ENCODE data around the gene CACNA2D4.

CACNA2D4 gene

DNA sequence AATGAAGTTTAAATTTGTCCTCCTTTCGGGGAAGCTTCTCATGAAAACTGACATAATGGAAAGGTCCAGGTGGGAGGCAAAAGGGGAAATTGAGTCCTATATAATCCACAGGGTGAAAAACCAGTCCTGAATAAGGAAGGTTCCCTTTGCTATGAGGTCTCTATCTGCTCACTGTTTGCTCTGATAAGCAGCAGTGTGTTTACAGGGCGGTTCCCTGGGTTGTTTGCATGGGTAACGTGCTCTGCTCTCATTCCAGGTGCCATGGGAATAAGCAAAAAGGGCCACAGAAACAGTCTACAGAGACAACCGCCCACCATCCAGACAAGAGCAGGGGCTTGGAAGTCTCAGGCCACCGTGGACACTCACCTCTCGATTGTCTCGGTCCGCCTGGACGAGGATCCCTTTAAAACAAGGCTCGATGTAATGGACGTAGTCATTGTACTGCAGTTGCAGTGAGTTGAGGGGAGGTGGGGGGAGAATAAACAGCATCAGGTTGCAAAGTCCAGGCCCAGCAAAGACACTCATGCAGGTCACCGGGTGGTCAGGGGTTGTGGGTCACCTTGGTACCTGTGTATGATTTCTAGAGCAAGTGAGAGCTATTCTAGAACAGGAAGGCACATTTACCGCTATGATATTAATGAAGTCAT, 32.7 kb downstream of the CACNA2D4 start:
- no peak for DNase-seq

- no peak for DNase-seq
These were observed 33.3 kb downstream of the CACNA2D4 start for GRCh38 chr12:1885082-1885596.

DNA sequence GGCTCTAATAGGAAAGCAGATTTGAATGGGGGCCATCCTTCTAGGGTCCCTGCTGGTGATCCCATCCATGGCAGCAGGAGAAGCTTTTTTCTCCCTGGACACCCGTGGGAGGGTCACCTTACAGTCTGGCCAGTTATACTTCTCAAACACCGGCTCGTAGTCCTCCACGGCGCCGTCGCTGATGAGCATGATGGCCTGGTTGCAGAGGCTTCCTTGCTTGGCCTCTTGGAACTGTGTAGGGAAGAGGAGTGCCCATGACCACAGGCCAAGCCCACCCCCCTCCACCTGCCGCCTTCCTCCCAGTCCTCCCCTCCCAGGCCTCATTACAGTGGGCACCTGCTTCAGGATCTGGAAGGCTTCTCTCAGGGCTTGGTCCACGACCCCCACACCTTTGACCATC, 33.8 kb downstream of the CACNA2D4 start:
- no peak for DNase-seq

GRCh38 chr12:1883513-1883912, 34.9 kb downstream of the CACNA2D4 start:
- DNase-seq: no peak

DNA sequence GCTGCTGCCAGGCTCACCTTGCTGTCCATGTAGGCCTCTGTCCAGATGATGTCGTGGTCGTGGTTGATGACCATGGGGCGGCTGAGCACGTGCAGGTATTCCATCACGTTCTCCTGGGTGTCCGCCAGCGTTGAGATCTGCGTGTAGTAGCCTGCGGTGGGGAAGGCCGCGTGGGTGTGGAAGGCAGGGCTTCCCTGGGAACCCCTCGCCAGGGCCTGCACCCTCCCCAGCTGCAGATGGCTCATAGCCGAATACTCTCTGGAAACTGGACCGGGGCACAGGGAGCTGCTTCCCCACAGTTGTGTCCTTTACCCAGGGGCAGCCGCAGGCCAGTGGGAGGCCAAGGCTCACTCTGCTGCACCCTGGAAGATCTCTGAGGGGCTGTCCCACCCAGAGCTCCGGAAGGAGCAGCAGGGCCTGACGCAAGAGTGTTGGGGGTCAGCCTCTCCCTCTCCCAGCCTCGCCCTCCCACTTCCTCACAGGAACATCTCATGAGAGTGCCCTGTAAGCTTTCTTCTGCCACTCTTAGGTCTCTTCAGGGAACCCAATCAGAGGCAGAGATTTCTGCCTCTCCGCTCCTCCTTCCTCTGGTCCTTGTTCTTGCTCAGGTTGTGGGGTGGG, 35.5 kb downstream of the CACNA2D4 start:
- no peak for DNase-seq

GRCh38 chr12:1882405-1882804, 36.0 kb downstream of the CACNA2D4 start:
- DNase-seq: no peak

- DNase-seq: no peak
These were observed 36.5 kb downstream of the CACNA2D4 start for GRCh38 chr12:1881936-1882335.

DNA sequence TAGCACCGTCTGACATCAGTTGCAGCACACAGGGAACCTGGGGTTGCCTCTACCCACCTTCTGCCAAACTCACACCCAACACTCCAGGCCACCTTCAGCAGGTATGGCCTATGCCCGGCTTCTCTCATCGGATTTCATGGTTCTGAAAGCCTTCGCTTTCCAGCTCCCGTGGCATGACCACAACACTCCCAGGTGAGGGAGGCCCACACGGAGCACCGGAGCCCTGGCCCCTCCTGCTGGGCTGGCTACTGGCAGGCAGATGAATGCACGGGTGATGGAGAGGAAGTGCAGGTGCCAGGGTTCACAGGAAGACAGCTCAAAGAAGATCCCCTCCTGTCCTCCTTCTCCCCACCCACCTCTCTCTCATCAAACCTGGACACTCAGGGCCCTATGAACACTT, 37.2 kb downstream of the CACNA2D4 start:
- DNase-seq: no peak

DNA sequence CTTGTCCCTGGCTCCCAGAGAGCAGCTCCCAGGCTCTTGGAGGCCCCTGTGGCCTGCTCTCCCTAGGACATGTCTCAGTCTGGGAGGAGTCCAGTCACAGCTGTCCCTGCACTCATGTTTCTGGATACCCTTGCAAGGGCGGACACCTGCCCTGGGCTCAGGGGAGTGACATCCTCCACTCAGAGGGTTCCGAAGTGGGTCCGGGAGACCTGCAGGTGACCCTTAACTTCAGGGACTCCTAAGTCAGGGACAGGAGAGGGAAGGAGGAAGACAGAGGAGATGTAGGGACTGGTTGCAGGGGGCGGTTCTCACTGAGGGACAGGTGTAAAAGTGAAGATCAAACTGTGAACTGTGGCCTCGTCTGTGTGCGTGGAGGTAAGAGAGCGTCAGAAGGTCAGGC, 37.6 kb downstream of the CACNA2D4 start:
- DNase-seq: no peak

DNA sequence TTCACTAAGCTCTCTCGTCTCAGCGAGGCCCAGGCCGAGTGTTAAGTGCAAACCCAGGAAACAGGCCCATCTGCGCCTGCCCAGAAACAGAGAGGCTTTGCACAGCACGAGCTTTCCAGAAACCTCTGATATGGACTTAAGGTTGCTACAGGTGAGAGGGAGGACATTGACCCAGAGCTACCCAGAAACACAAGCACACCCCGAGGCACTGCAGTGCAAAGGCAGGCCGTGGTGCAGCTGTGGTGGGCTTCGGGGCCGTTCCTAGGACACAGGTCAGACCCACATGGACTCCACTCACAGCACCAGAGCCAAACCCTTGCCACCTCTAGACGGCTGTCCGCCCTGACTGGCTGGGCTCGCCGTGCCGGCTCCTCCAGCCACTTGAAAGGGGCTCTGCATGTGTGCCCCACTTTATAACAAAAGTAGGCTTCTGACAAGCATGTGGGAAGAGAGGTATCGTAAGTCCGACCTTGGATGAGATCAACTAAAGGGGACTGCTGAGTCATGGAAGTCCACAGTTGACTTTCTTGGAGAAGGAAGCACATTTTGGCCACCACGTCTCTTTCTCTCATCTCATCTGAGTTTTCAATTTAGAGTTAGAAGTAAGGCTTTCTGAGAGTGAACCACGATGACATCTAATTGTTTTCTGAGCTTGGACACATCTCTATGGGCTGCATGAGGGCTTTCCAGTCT, 38.2 kb downstream of the CACNA2D4 start:
- DNase-seq: no peak

- DNase-seq: no peak
These were observed 38.8 kb downstream of the CACNA2D4 start for GRCh38 chr12:1879633-1880032.

DNA sequence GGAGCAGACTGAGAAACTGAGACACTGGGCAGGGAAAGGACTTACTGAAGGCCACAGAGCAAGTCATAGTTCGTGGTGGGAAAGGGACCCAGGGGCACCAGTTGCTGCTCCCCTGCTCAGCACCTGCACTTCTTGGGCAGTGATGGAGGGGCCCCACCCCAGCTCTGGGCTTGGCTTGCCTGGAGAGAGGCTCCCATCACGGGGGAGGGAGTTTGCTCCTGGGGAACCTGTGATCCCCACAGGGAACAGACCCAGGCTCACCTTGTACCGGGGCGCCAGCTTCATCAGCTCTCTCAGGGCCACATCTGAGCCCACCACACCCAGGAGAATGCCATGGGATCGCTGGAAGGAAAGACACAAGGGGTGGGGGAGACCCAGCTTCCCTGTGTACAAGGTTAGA, 39.8 kb downstream of the CACNA2D4 start:
- DNase-seq: no peak

DNA sequence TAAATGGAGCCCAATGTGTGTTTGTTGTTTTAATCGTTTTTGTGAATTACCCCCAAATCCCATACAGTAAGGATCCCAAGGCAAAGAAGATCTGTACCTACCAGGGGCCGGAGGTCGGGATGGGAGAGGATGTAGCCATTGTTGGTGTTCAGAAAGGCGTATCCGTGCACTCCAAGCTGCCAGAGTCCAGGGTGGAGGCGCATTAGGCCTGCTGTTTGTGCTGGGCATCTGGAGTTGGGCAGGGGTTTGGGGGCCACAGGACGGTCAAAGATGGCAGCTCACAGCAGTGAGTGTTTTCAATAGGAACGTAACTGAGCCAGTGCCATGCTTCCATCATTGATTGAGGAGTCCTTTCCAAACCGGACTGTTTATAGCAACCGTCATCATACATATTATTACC, 40.2 kb downstream of the CACNA2D4 start:
- no peak for DNase-seq

DNA sequence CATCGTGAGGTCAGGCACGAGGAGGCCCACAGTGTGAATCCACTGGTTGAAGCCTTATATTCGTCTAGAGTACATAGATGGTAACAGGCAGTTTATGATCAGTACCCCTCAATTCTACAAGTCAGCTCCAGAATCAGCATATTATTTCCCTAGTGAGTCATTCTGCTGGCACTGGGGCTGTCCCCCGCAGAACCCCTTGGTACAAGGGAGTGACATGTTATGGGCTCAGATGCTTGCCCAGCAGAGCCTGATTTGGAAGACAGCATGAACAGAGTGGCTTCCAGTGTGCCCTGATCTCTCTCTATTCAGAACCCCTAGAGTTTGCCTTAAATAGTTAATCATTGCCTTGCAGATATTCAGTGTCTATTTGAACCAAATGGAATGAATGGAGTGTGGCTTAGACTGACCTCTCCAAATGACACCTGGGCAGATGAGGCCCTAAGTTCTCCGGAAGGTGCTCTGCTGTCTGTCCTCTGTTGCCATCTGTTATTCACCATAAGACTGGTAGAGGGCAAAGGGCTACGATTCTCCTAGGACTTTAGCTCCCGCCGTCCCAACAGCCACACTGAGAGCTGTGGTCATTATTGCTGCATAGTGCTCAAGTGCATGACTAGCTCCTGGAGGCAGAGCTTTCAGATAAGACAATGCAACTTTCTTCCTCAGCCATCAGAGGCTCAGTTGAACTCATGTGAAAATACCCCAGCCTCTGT, 41.1 kb downstream of the CACNA2D4 start:
- no peak for DNase-seq

GRCh38 chr12:1876086-1876485, 42.4 kb downstream of the CACNA2D4 start:
- no peak for DNase-seq

DNA sequence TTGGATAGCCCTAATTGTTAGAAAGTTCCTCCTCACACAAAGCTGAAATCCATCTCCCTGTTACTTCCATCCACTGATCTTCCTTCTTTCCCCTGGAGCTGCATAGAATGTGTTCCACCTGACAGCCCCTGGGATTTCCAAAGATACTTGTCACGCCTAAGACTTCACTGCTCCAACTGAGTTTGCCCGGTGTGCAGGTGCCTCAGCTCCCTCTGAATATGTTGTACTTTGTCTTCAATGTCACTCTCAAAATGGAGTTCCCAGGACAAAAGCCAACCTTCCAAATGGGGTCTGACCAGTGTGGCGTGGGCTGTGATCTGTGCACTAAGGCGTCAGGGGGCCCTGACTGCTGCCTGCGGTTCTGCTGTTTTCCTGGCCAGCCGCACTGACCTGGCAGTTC, 42.8 kb downstream of the CACNA2D4 start:
- no peak for DNase-seq

GRCh38 chr12:1873531-1874510, 44.6 kb downstream of the CACNA2D4 start:
- no peak for DNase-seq

- no peak for DNase-seq
These were observed 46.0 kb downstream of the CACNA2D4 start for GRCh38 chr12:1872448-1872847.

- DNase-seq: no peak
These were observed 46.5 kb downstream of the CACNA2D4 start for GRCh38 chr12:1872001-1872400.

DNA sequence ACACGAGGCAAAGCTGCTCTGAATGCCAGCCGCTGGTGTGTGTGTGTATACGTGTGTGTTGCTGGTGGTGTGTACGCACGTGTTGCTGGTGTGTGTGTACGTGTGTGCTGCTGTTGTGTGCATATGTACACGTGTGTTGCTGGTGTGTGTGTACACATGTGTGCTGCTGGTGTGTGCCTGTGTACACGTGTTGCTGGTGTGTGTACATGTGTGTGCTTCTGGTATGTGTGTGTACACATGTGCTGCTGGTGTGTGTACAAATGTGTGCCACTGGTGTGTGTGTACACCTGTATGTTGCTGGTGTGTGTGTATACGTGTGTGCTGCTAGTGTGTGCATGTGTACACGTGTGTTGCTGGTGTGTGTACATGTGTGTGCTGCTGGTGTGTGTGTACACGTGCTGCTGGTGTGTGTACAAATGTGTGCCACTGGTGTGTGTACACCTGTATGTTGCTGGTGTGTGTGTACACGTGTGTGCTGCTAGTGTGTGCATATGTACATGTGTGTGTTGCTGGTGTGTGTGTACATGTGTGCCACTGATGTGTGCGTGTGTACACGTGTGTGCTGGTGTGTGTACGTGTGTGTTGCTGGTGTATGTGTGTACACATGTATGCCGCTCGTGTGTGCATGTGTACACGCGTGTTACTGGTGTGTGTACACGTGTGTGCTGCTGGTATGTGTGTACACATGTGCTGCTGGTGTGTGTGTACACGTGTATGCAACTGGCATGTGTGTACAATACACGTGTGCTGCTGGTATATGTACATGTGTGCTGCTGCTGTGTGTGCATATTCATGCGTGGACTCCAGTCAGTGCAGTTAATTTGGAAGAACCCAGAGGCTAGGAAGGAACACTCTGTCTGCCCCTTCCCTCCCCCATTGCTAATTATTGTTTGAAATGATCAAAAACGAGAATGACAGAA, 47.2 kb downstream of the CACNA2D4 start:
- DNase-seq: no peak

DNA sequence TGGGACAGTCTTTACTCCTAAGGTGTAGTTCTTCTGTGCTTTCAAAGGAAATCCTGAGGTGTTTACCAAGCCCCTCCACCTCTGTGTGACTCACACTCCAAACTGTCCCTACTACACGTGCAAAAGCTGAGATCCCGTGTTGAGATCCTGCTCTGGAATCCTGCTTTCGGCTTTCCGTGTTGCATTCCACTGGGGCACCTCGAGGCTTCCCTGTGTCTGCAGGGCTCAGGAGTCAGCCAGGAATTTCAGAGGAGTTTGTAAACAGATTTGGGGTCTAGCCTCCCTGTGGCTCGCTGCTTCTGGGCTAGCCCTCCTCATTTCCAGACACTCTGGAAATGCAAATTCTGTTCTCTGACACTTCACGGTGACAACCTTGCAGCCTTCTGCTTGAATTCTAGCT, 48.4 kb downstream of the CACNA2D4 start:
- DNase-seq: no peak

Measured in activated gamma-delta T cell (primary cell).